T-helper 2 cell treated with Interferon-gamma antibody and Interleukin-4, amounts not matched to agents 100 ng/mL and 5 ng/mL, for 36 hours (primary cell): ENCODE data around the gene CFAP45. TPM values are rescaled to one million over a fixed set of nuclear protein-coding genes. Genes with fewer than 3 reads are reported as not detected.

Experiments used
- intact Hi-C: fragments of 100-400 bp; cut with micrococcal nuclease; formaldehyde crosslinking; loops from one replicate; pipeline ENCODE4 v1.15.1; 2023
- total RNA-seq: library from RNA; stranded (reverse); gene quantifications from 2 replicates; pipeline ENCODE4 v1.2.3, GENCODE V29; 2022

Gene CFAP45
- total RNA-seq, 1 donor from 2014 or later, result 0.98 TPM

DNA sequence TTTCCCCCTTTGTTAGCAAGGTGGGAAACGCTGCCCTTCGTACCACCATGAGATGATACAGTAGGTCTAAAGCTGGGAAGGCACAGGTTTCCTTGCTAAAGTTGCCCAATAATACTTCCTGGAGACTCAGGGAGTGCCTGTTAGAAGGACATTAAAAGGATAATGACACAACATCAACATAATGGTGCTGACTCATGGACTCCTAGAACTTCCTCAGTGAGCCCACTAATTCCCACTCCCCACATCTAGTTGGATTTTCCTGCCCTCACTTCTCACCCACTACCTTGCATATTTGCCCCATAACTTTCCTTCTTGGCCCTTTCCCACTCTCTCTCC is 17.5 kb downstream of the CFAP45 start:
- intact Hi-C loops, result no loop called here

DNA sequence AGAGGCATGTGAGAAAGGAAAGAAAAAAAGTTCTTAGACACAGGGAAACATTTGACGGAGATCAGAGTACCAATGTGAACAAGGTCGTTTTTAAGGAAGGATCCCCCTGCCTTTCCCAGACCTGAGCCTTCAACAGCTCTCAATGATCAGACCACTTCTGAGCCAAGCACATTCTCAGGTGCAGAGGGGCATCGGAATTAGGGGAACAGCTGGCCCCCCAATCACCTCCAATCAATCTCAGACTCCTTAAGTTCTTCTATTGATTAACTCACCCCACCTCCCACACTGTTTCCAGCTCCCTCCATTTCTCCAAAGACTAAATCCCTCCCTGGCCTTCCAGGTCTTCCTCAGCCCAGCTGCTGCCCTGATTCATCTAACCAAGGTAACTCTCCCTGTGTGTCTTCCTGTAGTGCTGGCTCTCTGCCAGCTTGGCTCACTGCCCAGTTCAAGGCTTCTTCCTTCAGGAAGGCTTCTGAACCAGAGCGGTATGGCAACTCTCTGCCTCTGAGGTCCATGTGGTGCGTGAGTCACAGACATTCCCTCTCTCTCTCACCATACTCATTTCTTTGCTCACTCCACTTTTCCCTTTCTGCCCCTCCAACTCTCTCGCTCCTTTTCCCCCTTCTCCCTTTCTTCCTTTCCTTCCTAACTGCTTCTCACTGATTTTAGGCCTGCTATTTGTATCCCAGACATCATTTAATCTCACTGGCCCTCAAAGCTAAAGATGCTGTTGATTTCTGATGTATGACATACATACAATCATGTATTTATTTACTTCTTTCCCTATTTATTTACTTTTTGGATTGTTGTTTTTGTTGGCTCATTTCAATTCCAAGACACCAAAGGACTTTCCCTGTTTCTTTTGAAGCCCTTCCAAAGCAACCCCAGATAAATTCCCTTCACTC is 18.1 kb downstream of the CFAP45 start:
- intact Hi-C loops, result no loop called here

DNA sequence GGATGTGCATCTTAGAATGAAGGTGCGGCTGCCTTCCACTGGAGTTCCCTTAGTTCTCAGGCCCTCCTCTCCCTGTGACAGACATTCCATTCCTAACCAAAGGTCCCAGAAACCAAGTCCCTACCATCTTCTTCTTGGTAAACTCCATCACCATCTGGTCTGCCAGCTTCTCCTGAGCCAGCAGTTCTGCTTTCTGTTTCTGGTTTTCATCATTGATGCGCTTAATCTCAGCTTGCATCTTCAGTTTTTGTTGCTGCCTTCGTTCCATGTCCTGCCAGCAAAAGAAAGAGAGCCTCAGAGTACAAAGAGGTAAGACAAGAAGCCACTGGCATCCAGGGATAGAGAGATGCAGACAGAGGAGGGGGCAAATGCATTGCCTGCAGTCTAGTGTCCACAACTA is 19.5 kb downstream of the CFAP45 start:
- intact Hi-C loops, result no loop called here

DNA sequence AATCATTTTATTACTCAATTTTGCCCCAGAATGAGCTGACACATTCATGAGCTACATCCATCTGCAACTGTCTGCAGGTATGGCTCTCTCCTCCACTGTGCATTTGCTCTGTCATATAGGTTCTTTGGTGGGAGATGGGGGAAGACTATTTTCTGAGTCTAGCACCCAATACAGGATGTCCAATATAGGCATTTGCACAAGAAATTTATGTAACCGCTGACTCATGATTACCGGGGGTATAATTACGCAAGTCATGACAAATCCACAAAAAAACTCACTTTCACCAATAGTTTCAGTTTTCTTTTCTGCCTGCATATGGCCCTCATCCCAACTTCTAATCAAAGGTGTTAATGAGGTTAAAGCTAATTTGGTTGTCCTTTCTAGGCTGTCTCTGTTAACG is 20.0 kb downstream of the CFAP45 start:
- intact Hi-C loops, result no loop called here

DNA sequence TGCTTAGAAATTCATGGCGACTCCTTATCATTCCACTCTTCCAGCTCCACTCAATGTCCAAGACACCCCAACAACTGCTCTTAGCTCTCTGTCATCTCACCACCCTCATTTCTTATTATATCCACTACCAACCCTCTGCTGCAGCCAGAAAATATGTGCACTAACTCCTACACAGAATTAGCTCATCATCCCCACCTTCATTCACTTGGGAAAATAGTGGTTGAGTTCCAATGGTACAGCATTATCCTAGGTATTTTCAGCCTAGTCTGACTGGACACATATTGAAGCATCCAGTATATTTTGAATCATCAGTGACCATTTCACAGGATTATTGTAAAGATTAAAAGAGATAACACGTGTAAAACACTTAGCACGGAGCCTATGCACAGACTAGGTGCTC is 20.8 kb downstream of the CFAP45 start:
- intact Hi-C loops, result no loop called here

DNA sequence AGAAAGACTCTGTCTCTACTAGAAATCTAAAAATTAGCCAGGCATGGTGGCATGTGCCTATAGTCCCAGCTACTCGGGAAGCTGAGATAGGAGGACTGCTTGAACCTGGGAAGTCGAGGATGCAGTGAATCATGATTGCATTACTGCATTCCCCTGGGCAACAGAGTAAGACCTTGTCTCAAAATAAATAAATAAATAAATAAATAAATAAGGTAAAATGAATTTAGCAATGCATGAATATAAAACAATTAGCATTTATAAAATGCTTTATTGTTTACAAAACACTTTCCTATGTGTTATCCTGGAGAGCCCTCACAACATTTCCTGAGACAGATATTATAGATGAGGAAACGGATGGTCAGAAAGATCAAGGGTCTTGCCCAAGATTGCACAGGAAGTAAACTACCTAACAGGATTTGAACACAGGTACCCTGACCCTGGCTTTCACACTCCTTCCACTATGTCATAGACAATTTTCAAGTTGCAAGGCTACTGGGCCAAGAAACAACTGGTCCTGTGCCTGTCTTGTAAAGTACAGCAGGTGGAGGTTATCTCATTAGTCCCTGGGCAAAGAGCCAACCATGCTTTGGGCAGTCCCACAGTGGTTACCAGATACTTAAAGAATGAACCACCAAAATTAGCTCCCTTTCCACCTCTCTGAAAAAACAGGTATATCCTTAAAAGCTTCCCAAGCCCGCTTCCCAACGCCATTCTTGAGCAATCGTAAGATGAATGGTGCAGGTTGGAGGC is 22.1 kb downstream of the CFAP45 start:
- intact Hi-C loops, result no loop called here

DNA sequence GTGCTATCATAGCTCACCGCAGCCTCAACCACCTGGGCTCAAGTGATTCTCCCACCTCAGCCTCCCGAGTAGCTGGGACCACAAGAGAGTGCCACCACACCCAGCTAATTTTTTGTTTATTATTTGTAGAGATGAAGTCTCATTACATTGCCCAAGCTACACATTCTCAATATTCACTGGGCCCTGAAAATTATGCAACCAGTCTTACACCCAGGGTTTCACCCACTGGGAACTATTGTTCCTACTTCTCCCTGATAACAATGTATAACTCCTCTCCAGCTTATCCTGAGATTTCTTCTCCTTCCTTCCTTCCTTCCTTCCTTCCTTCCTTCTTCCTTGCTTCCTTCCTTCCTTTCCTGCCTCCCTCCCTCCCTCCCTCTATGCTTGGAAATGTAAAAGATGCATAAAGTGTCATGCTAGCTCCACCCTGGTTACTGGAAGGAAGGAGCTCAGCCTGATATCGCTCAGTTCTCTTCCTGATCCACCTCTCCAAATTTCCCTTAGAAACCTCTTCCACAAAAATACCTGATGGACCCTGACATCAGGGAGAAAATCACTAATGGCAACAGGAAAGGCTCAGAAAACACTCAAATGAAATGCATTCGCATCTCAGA is 26.3 kb downstream of the CFAP45 start:
- intact Hi-C loops, result no loop called here

DNA sequence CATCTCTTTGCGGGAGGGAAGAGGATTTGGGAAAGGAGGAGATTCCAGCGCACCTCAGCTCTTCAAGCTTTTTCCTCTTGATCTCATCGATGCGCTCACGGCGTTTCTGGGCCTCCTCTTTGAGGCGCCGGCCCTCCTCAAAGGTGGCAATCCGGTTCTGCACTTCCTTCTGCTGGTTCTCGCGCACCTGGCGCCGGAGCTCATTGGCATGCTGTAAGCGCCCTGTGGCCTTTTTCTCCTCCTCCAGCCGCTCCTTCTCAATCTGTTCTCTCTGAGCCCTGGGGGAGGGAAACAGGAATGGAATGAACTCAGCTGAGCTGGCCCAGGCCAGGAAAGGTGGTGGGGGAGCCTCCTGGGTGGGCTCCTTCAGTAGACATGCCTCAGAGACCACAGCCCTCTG is 27.1 kb downstream of the CFAP45 start:
- intact Hi-C loops, result no loop called here

DNA sequence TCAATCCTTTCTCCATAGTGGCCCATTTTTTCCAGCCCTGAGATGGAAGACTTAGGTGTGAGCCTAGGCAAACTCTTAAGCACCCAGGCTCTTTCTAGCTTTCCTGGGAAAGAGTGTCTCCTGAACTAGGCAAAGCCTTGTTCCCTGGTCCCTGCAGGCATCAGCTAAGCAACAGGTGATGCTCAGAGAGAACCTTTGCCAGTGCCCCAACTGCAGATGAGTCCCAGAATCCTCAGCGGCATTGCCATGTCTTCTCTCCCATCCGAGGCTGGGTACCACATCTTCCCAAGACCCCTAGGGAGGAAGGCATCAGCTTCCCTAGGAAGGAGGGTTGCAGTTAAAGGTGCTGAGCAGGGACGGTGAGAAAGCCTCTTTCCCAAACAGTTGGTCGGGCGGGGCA is 29.3 kb downstream of the CFAP45 start:
- intact Hi-C loops, result no loop called here

DNA sequence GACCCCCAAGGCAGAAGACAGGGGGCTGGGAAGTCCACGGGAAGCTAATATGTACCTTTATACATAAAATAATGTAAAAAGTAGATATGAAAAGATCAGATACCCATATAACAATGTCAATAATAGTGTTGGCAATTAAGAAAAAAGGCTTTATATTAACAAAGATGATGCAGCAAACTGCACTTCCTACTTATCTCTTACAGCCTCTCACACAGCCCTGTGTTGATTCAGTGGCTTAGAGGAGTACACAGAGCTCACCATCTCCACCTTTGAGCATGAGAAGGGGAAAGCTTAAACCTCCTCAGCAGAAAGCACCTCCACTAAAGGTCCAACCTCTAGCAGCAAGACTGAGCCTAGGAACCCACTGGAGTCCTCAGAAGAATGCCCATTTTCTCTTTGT is 30.4 kb downstream of the CFAP45 start:
- intact Hi-C loops, result no loop called here

DNA sequence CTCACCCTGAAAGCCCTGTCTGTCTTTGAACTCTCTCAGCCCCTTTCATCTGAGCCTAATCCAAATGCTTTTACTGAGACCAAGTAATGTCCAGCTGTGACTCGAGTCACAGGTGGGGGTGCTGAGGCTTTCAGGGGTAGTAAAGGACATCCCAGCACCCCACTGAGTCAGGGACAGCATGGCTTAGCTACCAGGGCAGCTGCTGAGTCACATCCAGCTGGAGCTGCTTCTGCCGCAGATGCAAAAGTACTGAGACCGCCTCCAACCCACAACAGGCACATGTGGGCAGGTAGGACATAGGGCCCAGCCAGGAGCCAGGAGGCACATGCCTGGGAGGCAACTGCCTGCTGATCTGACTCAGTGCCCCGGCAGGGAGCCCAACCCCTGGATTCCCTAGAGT is 30.8 kb downstream of the CFAP45 start:
- intact Hi-C loops, result no loop called here

DNA sequence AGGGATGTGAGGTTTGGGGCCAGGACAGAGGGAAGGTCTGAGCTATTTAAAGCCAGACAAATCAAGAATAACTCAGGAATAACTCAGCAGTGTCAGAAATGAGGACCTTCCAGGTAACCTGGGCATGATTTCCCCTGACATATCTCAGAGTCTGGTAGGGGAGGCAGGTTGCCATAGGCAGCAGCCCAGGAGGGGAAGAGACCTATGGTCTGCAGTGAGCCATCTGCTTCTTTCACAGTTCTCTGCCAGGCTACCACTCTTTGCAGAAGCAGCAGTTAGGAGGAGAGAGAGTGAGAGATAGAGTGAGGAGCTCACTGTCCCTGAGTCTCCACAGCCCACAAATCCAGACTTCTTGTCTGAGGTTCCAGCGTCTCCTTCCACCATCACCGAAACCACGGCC is 31.2 kb downstream of the CFAP45 start:
- intact Hi-C loops, result no loop called here

DNA sequence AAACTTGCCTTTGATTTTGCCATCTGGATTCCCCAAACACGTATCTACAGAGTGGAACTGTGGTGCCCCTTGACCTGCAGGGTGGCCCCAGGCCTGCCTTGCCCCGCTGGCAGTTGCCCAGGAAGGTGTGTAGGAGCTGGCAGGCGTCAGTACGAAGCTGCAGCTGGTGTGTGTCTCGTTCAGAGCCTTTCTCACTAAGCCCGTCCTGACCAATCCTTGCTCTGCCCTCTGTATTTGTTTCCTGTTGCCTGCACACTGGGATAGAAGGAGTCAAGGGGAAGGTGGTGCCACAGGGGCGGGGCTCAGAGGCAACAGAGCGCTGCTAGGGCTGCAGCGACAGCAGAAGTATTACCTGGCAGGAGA is 32.3 kb downstream of the CFAP45 start:
- intact Hi-C loops, result no loop called here

DNA sequence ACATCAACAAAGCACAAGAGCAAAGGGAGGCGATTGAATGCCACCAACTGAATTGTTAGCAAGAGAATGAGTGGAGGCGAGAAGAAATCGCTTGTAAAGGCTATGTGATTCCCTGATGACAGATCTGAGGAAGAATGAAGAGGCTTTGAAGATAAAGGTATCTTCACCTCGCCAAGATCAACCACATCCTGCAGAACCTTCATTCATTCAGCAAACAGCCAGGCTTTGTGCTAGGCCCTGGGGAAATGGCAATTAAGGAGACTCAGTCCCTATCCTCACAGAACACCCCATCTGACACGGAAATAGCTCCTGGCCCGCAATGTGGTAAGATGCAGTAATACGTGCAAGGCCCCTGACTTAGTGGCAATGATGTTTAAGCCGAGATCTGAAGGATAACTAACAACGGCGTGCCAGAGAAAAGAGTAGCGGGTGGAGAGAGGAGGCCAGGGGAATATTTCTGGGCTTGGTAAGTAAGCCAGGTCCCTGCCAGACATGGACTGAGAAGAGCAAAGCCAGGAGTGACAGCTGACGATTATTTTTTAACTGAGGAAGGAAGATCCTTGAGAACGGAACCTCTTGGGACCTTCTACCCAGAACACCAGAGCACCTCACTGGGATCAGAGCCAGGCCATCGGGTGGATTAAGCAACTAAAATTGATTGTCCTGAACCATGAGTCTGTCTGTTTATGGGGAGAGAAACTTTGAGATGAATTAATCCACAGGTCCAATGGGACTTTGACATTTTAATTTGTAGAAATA is 32.9 kb downstream of the CFAP45 start:
- intact Hi-C loops, result no loop called here

DNA sequence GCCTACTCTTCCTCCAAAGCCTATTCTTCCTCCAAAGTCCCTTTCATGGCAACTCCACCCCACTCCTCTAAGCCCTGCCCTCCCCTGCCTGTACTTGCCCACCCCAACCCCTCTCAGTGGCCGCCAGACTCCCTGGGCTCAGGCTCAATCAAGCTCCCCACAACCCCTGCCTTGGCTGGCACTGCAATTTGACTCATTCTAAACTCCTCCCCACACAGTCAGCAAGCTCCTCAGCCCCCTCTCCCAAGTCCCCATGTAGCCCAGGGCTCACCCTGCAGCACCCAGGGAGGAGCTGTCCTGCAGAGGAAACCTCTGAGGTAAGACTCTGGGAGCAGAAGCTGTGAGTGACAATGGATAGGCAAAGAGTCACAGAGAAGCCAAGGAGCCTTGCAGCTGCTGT is 33.9 kb downstream of the CFAP45 start:
- intact Hi-C loops, result no loop called here

DNA sequence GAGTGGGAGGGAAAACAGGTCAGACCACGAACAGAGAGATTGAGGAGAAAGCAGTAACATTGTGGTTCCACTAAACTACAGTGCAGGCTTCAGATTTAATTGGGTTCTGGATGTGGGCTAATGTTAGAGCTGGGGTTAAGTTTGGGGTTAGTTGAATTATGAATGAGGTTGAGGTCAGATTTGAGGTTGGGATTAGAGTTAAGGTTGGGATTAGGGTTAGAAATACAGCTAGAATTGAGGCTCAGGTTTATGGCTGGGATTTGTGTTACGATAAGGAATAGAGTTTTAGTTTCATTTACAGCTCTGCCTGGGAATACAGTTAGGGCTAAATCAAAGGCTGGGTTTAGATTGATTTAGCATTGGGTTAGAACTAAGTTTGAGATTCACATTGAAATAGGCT is 35.7 kb downstream of the CFAP45 start:
- intact Hi-C loops, result no loop called here

DNA sequence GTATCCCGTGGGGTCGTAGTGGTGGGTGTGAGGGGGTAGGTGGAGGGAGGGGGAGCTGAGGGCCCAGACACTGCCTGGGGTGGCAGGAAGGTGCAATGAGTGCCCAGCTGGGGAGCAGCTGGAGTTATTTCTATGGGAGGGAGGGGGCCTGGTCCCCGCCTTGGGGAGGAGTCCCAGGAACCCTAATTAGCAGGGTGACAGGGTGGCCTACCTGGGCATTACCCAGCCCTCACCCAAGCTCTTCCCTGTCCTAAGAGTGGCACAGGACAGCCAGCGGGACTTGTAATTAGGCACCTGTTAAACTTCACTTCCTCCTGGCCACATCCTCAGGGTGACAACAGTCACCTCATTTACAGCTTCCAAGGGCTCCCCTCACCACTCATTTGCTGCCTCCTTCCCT is 37.4 kb downstream of the CFAP45 start, which contains the start of gene VSIG8:
Gene VSIG8 (minus strand): TSS at position 101 of the 400 bp plus-strand sequence. CDS start 136 bp downstream, outside the sequence.
- intact Hi-C loops, result no loop called here

DNA sequence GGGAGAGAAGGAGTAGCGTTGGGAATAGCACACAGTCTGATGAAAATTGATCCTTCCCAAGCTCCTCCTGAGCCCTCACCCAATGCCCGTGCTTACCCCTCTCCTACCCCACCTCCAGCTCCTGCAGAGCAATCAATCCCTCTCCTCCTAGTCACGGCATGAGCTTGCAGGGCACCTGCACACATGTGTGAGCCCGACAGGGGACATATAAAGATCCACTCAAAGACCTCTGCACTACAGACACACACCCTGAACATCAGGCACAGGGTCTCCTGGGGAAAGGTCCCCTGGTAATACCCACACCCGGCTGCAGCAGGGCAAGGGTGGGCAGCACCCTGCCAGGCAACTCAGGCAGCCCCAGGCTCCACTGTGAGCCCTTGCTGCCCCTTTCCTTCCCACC is 37.9 kb downstream of the CFAP45 start:
- intact Hi-C loops, result no loop called here

DNA sequence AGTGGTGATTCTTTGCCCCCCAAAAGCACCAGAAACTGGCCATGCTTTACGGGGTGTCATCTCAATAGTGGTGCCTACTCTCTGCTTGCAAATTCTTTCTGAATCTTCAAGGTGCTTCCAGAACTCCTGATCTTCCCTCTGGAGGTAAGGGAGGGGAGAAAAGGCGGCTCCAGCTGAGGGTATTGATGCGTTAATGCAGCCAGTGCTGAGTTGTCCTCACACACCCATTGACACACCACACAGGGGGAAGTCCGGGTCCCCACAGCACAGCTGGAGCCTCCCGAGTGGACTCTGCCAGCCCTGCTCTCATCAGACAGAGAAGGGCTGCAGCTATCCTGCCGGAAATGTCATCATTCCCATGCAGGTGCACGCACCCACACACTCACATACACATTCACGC is 38.7 kb downstream of the CFAP45 start:
- intact Hi-C loops, result no loop called here

DNA sequence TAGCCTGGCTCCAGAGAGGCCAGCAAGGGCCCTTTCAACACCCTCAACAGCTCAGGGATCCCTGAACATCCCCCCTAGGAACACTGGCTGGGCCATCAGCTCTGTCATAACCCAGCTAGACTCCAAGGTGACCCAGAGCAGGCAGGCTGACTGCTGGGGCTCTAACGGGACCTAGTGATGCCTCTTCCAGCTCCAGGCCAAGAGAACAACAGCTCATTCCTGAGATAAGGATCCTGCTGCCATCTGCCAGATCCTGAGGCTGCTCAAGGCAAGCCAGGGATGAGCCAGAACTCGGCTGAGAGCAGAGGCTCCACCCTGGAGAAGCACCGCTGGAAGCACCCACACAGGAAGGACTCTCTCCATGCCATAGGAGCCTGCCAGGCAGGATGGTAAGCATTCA is 39.5 kb downstream of the CFAP45 start:
- intact Hi-C loops, result no loop called here

DNA sequence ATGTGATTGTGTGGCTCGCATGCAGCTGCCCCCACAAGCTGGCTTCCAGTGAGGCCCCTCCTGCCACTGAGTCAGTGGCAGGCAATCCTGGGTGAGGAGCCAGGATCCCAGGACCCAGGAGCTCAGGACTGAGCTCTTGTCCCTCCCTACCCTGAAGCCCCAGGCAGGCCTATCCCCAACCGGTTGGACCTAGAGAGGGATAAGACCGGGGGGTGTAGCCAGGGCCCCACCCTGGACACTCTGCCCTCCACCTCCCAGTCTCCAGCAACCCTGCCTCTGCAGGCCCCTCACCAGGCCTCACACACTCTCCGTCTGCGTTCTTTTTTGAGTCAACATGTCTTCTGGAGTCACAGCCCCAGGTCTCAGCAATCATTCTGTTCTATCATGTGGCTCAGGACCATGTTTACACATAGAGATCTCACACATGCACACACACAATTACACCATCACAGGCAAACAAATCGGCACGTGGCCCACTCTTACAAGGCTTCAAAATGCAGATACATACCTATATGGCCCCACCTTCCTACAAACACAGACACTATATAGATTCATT is 40.1 kb downstream of the CFAP45 start:
- intact Hi-C loops, result no loop called here
